Measurements from ENCODE around the gene PAPOLA.

- TF ChIP-seq, protein P1, sequence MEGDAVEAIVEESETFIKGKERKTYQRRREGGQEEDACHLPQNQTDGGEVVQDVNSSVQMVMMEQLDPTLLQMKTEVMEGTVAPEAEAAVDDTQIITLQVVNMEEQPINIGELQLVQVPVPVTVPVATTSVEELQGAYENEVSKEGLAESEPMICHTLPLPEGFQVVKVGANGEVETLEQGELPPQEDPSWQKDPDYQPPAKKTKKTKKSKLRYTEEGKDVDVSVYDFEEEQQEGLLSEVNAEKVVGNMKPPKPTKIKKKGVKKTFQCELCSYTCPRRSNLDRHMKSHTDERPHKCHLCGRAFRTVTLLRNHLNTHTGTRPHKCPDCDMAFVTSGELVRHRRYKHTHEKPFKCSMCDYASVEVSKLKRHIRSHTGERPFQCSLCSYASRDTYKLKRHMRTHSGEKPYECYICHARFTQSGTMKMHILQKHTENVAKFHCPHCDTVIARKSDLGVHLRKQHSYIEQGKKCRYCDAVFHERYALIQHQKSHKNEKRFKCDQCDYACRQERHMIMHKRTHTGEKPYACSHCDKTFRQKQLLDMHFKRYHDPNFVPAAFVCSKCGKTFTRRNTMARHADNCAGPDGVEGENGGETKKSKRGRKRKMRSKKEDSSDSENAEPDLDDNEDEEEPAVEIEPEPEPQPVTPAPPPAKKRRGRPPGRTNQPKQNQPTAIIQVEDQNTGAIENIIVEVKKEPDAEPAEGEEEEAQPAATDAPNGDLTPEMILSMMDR (IDR thresholded peaks at IDR 0.05; ENCODE audit: low read depth, low read length), result no peak
- no peak for TF ChIP-seq EZH2phosphoT487 (IDR thresholded peaks at IDR 0.05; ENCODE audit: low read depth)
These were observed 82.9 kb downstream of the PAPOLA start for GRCh38 chr14:96584907-96585671.
